SJSA1 (cell line): ENCODE data around the gene SCML1. TPM values are rescaled to one million over a fixed set of nuclear protein-coding genes. Genes with fewer than 3 reads are reported as not detected.

Source experiments
- DNase-seq, 2 experiments: peaks; one replicate each; pipeline ENCODE4 v3.0.0-alpha.2; 2015 to 2020; ENCODE audit warnings: low spot score in 2 of 2, low read depth in 1 of 2
- H3K27ac ChIP-seq: fragments of 250-450 bp; sonication (Bioruptor Pico); 2 replicates; pipeline ENCODE4 v1.5.1; 2020; ENCODE audit warnings: mild to moderate bottlenecking, moderate library complexity
- H3K27me3 ChIP-seq: fragments of 250-450 bp; sonication (Bioruptor Pico); replicated peaks from 2 replicates; pipeline ENCODE4 v1.5.1; 2020; ENCODE audit warnings: mild to moderate bottlenecking, moderate library complexity
- H3K36me3 ChIP-seq: fragments of 250-450 bp; sonication (Bioruptor Pico); 2 replicates; pipeline ENCODE4 v1.5.1; 2020; ENCODE audit warnings: mild to moderate bottlenecking
- H3K4me1 ChIP-seq: fragments of 250-450 bp; sonication (Bioruptor Pico); replicated peaks from 2 replicates; pipeline ENCODE4 v1.6.1; 2021; ENCODE audit warnings: mild to moderate bottlenecking
- H3K4me3 ChIP-seq: fragments of 250-450 bp; sonication (Bioruptor Pico); 2 replicates; pipeline ENCODE4 v1.5.1; 2020; ENCODE audit warnings: mild to moderate bottlenecking
- H3K9me3 ChIP-seq: fragments of 250-450 bp; sonication (Bioruptor Pico); replicated peaks from 2 replicates; pipeline ENCODE4 v1.5.1; 2020; ENCODE audit warnings: mild to moderate bottlenecking
- total RNA-seq: library from RNA; depleted of rRNA; stranded (reverse); fragments of >200 nt; shearing (Covaris generic); gene quantifications from 2 replicates; pipeline ENCODE4 v1.2.3, GENCODE V29; 2014; rRNA removed

Gene SCML1
- total RNA-seq, 1 experiment from 2014 or later: 30.5 TPM

DNA sequence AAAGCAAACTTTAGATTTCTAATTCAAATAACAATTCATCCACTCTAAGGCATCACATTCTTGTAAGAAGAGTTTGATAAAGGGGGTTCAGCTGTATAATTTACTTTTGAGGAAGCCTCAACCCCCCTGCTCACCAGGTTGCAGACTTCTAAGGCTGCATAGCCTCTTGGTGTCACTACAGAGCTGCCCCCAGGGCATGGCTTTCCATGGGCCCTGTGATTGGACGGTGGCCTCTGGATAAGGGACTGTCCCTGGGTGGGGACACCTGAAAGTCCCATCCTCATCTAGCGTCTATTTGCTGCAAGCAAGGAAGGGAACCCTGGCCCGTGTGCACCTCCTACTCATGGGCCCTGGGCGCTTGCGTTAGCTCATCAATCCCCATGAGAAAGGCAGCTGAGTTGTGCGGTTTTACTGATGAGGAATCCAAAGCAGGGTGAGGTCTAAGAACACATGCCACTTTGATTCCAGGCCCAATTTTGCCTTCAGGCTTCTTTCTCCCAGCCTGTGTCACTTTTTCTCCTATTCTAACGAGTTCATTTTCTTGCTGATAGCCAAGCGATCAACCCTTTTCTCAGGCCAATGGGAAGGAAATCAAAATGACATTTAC, 51.8 kb downstream of the SCML1 start:
- DNase-seq: no peak
- H3K27ac ChIP-seq: no peak overlapping the region
- H3K36me3 ChIP-seq: no peaks in the 10 kb centered on the region
- no peaks in the 10 kb centered on the region for H3K9me3 ChIP-seq
- H3K4me3 ChIP-seq: no peak overlapping the region
- no peaks in the 10 kb centered on the region for H3K27me3 ChIP-seq
- H3K4me1 ChIP-seq: no peaks in the 10 kb centered on the region

GRCh38 chrX:17792826-17793225, 55.5 kb downstream of the SCML1 start:
- Histone ChIP-seq H3K36me3 (no peaks in the 10 kb centered on the region), H3K9me3 (no peaks in the 10 kb centered on the region), H3K4me3 (no peak overlapping the region), H3K4me1 (no peaks in the 10 kb centered on the region), H3K27me3 (no peaks in the 10 kb centered on the region), H3K27ac (no peak overlapping the region)
- DNase-seq: no peak

- no peak overlapping the region for H3K4me3 ChIP-seq
- no peaks in the 10 kb centered on the region for H3K4me1 ChIP-seq
- H3K27ac ChIP-seq: no peak overlapping the region
- H3K36me3 ChIP-seq: no peaks in the 10 kb centered on the region
- no peak for DNase-seq
- H3K27me3 ChIP-seq: no peaks in the 10 kb centered on the region
- H3K9me3 ChIP-seq: no peaks in the 10 kb centered on the region
Measured at GRCh38 chrX:17798921-17799320, 61.6 kb downstream of the SCML1 start.

DNA sequence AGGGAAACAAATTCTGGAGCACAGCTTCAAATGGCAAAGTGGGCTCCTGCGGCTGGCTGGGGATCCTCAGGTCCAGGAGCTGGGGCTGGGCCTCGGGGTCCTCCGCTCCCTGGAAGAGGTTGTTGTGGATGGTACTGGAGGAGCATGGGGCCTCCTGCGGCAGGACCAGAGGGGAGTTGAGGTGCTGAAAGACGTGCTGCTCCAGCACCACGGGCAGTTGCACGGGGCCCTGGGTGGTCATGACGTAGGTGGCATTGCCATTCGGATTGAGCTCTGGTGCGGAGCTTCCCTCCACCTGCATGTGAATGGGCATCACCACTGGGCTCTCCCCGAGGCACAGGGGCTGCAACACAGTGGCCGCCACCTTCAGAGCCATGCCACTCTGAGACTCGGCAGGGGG, 64.1 kb downstream of the SCML1 start:
- no peaks in the 10 kb centered on the region for H3K4me1 ChIP-seq
- H3K9me3 ChIP-seq: no peaks in the 10 kb centered on the region
- H3K36me3 ChIP-seq: no peaks in the 10 kb centered on the region
- no peak overlapping the region for H3K27ac ChIP-seq
- no peak for DNase-seq
- no peak overlapping the region for H3K4me3 ChIP-seq
- H3K27me3 ChIP-seq: no peaks in the 10 kb centered on the region

GRCh38 chrX:17802756-17803155, 65.5 kb downstream of the SCML1 start:
- H3K27me3 ChIP-seq: no peaks in the 10 kb centered on the region
- H3K27ac ChIP-seq: no peak overlapping the region
- H3K4me1 ChIP-seq: no peaks in the 10 kb centered on the region
- no peak for DNase-seq
- H3K36me3 ChIP-seq: no peaks in the 10 kb centered on the region
- no peak overlapping the region for H3K4me3 ChIP-seq
- no peaks in the 10 kb centered on the region for H3K9me3 ChIP-seq

DNA sequence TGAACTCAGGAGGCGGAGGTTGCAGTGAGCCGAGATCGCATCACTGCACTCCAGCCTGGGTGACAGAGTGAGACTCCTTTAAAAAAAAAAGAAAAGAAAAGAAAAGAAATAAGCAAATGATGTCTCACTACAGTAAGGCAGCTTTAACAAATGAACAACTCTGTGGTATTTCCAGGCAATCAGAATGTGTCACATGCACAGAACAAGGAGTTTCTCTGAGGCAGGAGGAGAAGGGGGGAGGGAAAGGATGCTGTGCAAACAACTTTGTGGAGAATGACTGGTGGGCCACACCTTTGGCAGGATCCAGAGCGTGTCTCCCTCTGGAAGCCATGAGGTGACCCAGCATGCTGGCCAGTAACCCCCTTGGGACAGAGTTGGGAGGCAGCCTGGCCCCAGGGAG, 66.2 kb downstream of the SCML1 start:
- no peak overlapping the region for H3K27ac ChIP-seq
- no peaks in the 10 kb centered on the region for H3K4me1 ChIP-seq
- H3K4me3 ChIP-seq: no peak overlapping the region
- no peaks in the 10 kb centered on the region for H3K36me3 ChIP-seq
- DNase-seq: no peak
- no peaks in the 10 kb centered on the region for H3K9me3 ChIP-seq
- no peaks in the 10 kb centered on the region for H3K27me3 ChIP-seq

Other genes with a start within 250 kb of the SCML1 start
- 0.13 TPM in 1 of 2 replicates, not detected in the other for gene RAI2, start 123.8 kb downstream of the SCML1 start, total RNA-seq